ENCODE results near the gene BCAS3.

The BCAS3 gene

DNA sequence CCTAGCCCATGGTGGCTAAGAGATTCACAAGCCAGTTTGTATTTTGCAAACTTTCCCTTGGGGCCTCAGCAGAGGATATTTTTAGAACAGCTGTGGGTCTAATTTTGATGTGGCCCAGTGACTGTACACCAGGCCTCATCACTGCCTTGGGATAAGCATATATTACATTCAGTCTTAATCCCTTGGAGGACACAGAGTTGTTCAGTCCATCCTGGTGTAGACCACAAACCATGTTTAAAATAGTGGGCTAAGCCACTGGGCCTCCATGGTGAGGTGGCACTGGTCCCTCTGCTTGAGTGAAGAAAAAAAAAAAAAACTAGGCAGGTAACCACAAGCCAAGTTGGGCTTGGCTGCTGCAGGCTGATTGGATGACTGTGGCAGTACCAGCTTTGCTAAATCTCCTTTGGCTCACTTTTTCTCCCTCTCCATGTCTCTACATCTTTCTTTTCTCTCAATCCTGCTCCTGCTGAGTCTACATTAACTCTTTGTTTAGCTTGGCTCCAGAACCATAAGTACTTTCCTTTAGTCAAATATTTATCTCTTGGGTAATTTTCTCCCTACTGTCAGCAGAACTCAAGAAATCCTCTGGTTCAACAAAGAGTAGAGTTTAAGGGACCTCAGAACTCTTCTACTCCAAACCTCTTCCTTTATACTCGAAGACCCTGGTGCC, 602.0 kb downstream of the BCAS3 start:
- DNase-seq, result no peak

DNA sequence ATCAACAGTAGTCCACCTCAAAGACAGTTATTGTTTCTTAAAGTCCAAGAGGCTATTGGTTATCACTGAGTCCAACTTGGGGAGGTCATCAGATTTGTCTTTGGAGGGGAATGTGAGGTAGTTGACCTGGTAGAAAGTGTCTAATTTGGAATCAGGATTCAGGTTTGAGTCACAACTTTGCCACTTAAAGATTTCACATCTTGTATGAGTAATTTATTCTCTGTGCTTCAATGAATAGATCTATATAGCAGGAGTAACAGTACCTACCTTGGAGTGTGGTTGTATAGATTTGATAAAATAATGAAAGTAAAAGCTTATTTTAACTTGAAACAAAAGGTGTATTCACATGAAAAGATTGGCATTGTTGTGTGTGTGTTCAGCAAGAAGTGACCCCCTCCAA, 602.7 kb downstream of the BCAS3 start:
- no peak for DNase-seq

DNA sequence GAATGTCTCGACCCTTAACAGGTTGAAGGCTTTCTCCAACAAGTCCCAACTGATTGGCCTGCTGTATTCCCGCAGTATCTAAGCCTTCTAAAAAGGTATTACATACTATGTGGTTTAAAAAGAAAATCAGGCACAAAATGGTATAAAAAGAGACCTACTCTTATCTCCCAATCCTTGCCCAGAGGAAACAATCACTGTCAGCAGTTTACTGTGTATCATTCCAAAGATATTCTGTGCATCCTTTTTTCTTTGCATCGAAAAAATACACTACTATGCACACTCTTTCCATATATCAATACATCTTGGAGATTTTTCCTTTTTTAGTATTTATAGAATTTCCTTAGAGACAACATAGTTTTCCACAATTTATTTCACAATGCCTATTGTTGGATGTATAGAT, 603.2 kb downstream of the BCAS3 start:
- no peak for DNase-seq

DNA sequence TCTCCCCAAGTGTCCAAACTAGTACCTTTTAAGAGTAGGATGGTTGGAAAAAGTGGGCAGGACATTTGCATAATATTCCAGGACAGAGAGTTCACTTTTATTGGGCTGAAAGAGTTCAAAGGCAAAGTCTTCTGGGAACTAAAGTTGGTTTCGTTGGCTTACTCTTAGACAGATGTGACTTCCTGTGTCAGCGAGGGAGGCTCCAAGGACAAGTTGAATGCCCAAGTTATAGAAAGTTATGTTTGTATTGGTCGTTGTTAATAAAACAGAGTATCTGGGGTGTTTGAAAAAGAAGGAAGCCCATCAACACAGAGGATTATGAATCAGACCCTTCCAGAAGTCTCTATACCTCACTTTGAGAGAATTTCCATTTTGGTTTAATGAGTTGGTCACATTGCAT, 604.7 kb downstream of the BCAS3 start:
- DNase-seq, result no peak

DNA sequence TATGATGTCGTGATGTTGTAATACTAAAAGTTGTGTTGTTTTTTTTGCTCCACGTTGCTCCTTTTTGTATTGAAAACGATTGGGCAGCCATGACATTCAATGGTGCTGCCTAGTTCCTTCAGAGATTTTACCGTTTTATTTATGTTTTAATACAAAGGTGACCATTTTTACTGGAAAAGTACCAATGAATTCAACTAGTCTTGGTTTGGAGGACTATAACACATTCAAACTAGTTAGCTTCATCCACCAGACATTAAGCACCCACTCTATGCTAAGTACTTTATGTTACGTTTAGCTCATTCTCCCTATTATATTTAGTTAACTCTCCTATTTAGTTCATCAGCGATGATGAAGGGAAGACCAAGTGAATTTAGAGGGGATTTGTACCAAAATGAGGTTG, 605.4 kb downstream of the BCAS3 start:
- DNase-seq, result no peak

DNA sequence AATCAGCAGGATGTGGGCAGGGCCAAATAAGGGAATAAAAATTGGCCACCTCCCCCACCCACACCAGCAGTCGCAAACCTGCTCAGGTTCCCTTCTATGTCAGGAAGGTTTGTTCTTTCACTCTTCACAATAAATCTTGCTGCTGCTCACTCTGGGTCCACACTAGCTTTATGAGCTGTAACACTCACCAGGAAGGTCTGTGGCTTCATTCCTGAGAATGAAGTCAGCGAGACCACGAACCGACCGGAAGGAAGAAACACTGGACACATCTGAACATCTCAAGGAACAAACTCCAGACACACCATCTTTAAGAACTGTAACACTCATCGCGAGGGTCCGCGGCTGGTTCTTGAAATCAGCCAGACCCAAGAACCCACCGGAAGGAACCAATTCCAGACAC, 606.5 kb downstream of the BCAS3 start:
- no peak for DNase-seq

DNA sequence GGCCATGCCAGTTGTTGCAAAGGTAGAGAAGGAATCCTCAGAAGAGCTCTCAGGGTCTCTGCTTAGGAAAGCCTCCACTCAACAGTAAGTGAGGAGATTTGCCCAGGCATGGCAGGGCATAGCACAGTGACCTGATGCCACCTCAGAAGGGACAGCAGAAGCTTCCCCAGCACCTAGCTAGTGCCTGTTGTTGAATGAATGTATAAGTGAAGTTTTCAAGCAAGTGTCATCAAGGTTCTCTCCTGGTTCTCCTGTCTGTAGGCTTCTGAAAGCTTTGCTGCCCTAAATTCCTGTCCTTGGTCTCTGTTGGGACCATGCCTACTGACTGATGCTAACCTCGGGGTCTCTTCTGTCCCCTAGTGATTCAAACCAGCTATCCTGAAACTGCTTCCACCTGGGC, 607.1 kb downstream of the BCAS3 start:
- DNase-seq, result no peak

DNA sequence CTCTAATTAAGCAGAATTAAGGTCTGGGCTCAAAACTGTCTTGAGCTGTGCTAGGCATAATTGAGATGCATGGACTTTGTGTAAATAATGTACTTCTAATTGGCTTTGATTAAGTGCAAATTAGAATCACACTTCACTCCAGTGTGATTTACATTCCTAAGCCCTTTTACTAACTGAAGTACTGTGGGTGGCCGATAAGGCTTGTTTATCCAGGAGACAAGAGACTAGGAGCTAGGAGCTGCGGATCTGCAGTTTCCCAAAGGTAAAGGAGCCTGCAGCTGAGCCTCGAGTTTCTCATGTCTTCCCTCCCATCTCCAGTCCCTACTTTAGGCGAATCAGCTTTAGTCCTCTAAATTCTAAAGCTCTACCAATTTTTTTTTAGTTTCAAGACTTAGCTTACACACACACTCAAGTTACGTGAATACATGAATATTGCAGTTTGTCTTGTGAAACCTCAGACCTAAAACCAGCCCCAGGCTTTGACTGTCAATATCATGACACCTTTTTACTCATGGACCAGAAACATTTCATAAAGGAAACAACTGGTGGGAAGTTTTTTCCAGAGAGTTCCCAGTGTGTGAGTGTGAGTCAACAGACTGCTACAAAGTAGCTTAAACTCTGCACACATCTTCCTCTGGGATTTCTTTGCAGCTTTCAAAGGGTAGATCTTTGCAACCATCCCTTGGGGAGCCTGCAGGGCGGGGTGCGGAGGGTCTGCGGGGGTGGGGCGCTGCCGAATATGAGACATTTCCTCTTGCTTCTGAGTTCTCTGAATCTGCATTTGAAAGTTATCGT, 608.1 kb downstream of the BCAS3 start:
- no peak for DNase-seq

DNA sequence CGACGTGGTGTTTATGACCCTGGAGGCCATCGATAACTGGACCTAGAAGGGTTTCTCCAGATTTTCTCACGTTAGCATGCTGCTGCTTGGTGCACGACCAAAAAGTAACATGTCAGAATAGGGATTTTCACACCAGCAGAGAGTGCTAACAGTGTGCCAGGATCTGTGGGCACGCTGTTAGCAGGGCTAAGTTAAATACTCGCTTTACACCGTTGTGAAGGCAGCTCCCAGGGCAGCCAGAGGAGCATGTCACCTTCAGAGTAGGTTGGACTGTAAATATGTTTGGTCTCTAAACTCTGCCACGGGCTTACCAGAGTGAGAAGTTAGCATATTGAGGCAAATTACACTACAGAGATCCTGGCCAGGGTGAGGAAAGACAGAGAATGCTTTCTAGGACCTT, 608.8 kb downstream of the BCAS3 start:
- DNase-seq, result no peak

DNA sequence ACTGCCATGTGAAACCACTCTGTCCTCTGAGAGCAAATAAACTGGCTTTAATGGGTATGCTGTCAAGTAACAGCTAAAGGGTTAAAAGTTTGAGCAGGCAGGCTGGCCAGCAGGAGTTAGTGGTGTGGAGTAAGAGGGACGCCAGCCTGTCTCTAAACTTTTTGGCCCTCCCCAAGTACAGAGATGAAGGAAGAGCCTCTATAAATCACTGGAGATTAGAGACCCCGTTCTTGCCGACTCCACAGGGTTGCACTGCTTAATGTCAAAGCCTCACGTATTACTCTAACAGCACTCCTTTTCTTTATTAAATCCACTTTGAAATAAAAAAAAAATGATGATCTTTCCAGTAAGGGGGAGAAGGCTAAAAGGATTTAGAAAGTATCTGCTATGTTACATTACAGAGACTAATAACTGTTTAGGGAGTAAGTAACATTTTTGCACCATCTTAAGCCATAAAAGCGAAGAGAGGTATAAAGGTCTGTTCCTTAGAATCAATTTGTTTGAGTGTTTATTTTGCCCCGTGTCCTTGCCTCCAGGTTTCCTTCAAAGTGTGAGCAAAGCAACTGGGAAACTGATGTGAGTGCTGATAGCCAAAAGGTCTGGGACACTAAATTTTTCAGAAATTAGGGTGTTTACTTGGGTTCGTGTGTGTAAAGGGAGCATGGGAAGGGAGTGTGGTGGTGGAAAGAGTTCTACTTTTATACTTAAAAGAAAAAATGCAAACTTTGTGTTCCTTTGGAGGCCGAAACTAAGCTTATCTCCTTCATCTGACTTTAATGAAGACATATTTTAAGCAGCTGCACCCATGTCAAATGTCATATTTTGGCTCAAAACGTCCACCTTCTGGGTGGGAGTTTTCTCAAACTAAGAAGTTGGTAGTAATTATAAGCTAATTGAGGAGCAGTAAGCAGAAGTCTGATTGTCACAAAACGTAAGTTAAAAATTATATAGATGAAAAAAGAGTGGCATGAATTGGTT, 612.0 kb downstream of the BCAS3 start:
- no peak for DNase-seq

DNA sequence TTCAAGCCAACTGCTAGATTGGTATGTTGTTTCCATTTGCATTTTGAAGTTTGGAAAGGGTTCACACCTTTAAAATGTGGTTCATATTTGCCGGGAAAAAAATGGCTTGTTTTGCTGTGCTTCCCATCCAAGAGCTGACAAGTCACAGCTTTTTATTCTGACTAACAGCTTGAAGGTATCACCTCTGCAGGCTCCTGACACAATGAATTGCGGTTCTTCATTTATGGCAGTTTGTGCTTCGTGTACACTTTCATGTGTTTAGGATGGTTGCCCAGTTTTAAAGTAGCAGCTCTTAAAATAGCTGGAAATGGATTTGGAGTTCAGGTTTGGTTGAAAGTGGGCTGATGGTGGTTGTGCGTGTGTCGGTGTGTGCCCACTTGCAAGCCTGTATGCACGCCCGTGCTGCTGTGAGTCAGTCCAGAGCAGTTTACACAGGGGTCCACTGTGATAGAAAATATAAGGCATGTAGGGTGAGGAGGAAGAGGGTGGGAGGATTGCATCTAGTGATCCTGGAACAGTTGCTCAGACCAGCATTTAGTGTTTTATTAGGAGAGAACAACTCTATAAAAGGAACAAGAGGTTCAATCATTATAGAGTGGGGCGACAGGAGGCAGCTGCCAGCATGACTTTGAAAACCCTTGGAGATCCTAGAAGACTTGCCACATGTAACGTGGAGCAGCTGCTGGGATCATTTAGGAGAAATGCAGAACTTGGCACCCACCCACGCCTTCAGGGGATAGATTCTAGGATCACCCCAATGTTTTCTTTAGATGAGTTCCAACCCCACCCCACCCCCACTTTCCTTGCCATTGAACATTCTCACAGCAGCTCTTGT, 614.0 kb downstream of the BCAS3 start:
- DNase-seq, result no peak

DNA sequence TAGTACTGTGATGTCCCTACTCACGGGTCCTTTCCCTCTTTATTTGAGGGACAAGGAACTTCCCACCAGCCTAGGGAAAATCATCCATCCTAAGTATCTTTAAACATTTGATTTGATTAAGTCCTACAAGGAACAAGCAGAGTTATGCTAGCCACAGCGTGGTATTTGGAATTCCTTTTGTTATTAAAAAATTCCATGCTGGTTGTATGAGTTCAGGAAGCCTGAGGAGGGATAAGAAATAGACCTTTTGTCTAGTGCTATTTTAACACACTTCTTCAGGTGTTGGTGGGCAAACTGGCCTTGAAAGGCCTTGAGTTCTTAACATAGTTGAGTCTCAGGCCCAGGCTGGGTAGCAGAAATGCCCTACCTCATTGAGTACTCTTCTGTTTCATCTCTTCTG, 616.6 kb downstream of the BCAS3 start:
- DNase-seq, result no peak

DNA sequence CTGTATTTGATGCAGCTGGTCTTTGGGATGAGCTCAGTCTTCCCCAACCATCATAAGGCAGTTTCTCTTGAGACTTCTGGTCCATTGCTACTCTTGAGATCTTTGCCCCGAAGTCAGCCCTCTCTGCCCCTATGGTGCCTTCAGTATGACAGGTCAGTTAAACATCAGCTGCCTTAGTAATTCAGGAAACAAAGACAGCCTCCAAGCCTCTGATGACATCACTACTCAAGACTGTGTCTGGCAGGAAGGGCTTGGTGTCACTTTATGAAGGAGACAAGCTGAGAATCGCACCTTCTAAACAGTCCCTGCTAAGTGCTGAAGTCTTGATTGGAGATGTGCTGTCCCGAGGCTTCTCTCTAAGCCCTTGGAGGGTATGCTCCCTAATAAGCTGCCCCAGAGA, 617.1 kb downstream of the BCAS3 start:
- DNase-seq, result no peak

DNA sequence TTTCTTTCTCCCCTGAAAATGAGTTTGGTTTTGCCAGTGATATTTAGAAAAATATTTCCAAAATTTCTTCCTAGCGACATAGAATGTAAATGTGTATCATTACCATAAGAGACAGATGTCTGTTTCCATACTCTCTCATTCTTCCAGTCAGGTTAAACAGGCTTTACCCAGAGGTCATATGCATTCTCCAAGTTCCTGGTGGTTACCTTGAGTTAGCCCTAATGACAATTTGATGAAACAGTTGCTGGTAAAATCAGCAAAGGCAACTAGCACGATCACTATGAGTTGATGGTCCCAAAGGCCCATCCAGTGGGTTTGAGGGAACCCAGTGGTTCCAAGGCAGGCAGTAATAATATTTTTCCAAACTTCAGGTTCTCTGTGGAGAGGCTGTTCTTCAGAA, 618.4 kb downstream of the BCAS3 start:
- no peak for DNase-seq

DNA sequence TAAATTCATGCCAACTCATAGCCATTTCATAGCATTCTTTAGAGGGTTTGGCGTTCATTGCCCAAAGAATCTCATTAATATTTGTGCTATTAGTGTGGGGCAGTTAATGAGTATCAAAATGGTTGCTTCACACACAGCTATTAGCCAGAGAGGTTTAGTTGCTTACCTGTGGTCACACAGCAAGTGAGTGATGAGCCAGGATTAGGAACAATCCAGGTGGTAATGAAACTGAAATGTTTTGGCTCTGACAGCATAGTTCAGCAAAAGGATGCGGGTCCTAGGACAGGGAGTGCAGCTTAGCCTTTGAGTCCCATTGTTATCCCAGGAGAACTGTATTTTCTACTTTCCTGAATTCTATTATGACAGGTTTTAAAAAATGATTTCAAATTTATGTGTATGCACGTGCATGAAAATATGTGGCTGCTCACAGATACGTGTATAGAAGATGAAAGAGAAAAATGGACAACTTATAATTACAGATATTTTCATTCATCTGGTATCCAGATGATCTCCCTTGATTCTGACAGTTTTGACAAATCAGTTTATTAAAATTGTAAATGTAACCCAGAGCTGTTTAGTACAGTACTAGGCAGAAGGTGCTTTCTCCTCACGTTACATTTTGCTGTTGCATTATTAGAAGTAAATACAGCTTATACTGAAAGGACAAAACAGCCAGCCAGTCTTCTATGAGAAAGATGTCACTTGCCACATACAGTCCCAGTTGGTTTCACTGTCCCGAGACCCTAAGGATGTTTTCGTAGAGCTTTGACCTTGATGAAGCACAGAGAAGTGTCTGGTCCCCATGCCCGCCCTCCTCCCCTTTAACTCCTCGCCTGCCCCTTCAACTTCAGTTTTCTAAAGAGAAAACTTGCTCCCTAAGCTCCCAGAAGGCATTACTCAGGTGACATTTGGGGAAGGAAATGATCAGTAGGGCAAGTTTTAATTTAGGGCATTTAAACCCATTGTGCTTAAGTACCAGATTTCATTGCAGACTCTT, 622.2 kb downstream of the BCAS3 start:
- DNase-seq, result no peak

DNA sequence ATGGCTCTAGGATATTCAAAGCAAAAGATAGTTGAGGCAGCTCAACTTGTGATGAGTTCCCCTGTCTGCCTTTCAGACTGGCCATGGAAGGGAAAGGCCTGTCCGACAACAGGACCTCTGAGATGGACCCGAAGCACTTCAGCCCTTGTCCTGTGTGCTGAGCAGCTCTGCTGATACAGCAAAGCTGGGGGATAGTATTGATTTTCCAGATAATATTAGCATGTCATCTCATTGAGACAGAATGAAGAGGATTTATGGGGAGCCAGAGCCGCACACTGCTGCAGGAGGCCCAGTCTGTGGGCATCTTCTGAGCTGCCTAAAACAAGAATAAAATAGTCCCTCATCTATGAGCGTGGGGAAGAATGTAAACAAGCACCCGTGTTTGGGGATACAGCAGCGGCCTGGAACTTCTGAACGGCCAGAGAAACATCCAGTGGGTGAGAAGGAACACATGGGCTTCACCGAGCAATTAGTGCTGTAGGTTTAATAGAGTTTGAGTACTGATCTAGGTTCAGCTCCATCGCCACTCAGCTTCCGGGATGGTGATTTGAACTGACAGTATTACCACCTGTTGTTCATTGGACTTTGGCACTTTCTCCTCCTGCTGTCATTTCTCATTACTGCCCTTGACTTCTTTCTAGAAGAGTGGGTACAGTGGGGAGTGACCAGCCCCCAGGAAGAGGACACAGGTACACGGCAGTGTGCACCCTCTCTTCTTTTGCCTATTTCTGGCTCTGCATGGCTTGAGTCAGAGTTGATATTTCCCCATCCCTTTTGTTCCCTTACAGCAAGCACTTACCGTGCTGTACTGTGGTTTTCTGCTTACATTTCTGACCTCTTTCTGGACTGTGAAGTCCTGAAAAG, 625.5 kb downstream of the BCAS3 start:
- no peak for DNase-seq

DNA sequence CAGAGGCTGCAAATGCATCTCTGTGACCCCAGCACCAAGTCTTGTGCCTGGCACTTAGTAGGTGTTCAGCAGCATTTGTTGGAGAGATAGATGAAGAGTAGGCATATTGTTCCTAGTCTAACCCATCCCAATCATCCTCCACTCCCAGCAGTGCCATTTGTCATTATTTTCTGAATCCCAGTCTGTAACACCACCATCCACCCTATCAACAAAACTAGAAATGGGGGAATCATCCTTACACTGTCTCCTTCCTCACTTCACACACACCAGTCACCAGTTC, 626.1 kb downstream of the BCAS3 start:
- DNase-seq, result no peak

DNA sequence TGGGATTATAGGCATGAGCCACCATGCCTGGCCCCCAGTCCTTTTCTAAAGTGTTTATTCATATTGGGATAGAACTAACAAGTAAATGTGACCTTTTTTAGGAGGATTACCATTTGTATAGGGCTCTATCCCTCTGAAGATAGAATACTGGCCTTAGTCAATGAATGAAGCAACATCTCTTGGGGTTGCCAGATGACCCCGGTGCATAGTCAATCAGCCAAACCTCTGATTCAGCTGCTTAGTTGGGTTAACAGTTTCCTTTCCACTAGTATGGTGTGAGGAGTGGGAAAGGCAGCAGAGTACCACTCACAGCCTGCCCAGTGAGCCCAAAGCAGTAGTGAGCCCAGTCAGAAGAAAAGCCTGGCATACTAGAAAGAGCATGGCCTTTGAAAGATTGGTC, 627.4 kb downstream of the BCAS3 start:
- DNase-seq, result no peak

DNA sequence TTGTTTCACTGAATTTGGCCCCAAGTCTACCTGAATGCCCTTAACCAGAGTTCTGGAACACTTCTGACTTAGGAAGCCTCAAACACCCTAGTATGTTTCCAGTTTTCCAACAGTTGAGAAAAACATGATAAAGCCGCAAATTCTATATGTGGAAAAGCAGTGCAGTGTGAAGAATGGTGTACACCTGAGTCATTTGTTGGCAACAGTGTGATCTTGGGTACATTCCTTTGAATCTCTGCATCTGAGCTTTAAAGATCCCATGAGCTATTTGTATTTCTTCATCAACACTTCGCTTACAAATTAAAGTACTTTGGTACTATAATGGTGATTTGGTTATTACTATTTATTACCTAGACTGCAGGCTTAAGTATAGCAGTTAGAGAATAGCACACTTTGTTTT, 628.4 kb downstream of the BCAS3 start:
- no peak for DNase-seq

Data from DMS153 (cell line).